ENCODE data around the gene RARRES1. TPM values are rescaled to one million over a fixed set of nuclear protein-coding genes. Genes with fewer than 3 reads are reported as not detected.
A peak's percentile ranks its signal among the peaks of the same experiment; 100 is the strongest.

Gene RARRES1
- polyA plus RNA-seq, 2 of the 4 experiments (the other 2 are of a cell fraction), result 10.9 to 33.4 TPM

DNA sequence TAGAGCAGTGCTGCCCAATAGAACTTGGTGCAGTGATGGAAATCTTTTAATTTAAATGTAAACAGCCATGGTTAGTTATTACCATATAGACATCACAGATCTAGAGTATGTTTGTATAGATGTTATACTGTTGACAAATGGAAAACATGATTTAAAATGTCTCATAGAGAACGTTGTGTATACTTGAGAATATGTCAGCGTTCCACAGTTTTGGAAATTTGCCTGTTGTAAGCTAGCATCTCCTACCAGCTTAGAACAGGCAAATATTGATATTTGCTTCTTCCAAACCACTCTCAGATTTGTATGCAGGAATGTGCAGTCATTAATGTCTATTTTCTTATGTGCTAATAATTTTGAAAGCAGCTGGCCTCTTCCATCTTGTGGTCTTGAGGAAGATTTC is 51.4 kb downstream of the RARRES1 start:
- ChIA-PET POLR2A (no interaction called here), CTCF (no interaction called here)
- WGBS (ENCODE audit: missing lambda C conversion rate), result 73% methylated on average over 2 of the region's 2 CpGs
- Histone ChIP-seq H3K4me1 (peaks cover 9% of the 10 kb centered on the region; the same call in 2 of the 3 replicates), H3K4me3 (no peak overlapping the region), H3K9me3 (no peaks in the 10 kb centered on the region), H3K27ac (no peak overlapping the region), H3K4me2 (no peak overlapping the region)
- DNase-seq (ENCODE audit: low read depth in 1 of 2, low spot score in 1 of 2) (no peak), FAIRE-seq (no peak), ATAC-seq (no peak)
- TF ChIP-seq NR3C1 (IDR thresholded peaks at IDR 0.05) (no peak), GATA3 (IDR thresholded peaks at IDR 0.05; ENCODE audit: borderline replicate concordance) (no peak), ZSCAN20 (CRISPR knock-in tag; IDR thresholded peaks at IDR 0.05) (no peak), ZC3H11A (IDR thresholded peaks at IDR 0.05) (no peak), SREBF2 (IDR thresholded peaks at IDR 0.05) (no peak), HDAC2 (IDR thresholded peaks at IDR 0.05) (no peak), SMC3 (IDR thresholded peaks at IDR 0.05) (no peak), RCOR1 (IDR thresholded peaks at IDR 0.05; ENCODE audit: low read depth, low read length) (no peak), NPAS2 (CRISPR knock-in tag; IDR thresholded peaks at IDR 0.05; ENCODE audit: borderline replicate concordance) (no peak), HOXB13 (CRISPR knock-in tag; IDR thresholded peaks at IDR 0.05; ENCODE audit: low read depth) (no peak), CBX2 (IDR thresholded peaks at IDR 0.05; ENCODE audit: borderline replicate concordance, low read depth) (no peak), CBX8 (IDR thresholded peaks at IDR 0.05) (no peak), HOXA7 (CRISPR knock-in tag; IDR thresholded peaks at IDR 0.05) (no peak), CHD4 (IDR thresholded peaks at IDR 0.05; ENCODE audit: borderline replicate concordance) (no peak)
- TF ChIP-seq, protein P1, sequence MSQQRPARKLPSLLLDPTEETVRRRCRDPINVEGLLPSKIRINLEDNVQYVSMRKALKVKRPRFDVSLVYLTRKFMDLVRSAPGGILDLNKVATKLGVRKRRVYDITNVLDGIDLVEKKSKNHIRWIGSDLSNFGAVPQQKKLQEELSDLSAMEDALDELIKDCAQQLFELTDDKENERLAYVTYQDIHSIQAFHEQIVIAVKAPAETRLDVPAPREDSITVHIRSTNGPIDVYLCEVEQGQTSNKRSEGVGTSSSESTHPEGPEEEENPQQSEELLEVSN (IDR thresholded peaks at IDR 0.05; ENCODE audit: borderline replicate concordance, low read depth), result no peak
- TF ChIP-seq, protein P2, sequence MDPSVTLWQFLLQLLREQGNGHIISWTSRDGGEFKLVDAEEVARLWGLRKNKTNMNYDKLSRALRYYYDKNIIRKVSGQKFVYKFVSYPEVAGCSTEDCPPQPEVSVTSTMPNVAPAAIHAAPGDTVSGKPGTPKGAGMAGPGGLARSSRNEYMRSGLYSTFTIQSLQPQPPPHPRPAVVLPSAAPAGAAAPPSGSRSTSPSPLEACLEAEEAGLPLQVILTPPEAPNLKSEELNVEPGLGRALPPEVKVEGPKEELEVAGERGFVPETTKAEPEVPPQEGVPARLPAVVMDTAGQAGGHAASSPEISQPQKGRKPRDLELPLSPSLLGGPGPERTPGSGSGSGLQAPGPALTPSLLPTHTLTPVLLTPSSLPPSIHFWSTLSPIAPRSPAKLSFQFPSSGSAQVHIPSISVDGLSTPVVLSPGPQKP (IDR thresholded peaks at IDR 0.05; ENCODE audit: low read depth, low read length), result no peak
- TF ChIP-seq, protein P3, sequence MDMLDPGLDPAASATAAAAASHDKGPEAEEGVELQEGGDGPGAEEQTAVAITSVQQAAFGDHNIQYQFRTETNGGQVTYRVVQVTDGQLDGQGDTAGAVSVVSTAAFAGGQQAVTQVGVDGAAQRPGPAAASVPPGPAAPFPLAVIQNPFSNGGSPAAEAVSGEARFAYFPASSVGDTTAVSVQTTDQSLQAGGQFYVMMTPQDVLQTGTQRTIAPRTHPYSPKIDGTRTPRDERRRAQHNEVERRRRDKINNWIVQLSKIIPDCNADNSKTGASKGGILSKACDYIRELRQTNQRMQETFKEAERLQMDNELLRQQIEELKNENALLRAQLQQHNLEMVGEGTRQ (IDR thresholded peaks at IDR 0.05), result no peak

DNA sequence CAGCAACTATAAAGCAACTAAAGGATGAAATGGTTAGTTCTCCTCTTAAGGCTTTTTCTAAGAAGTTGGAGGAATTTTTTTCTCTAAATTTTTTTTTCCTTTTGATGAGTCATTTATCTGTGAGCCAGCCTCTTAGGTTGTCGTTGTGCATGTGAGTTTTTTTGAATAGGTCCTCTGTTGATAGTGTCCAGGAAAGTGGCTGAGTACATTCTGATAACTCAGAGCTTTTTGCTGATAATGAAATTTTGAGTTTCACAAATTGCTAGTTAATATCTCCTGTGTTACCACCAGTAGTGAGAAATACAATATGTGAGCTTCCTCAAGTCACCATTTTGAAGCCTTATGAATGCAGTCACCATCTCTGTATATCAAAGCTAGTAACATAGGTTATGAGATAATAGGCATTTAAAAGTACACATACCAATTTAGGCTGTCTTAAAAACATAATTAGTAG is 52.7 kb downstream of the RARRES1 start:
- POLR2A ChIA-PET, result no interaction called here
- FAIRE-seq, result no peak
- Histone ChIP-seq H3K9me3 (no peaks in the 10 kb centered on the region), H3K4me3 (no peak overlapping the region), H3K4me1 (peaks cover 9% of the 10 kb centered on the region; the same call in 2 of the 3 replicates), H3K4me2 (peak overlapping the region; percentile 13; the same call in 1 of the 3 replicates), H3K27ac (no peak overlapping the region; a peak in 1 of 6 replicates)
- CTCF ChIA-PET, result interaction anchor here (2.0 kb wide), 1 partner anchor 20 kb away, joined by 5 read pairs; no protein-coding TSS in a partner anchor
- 16% methylated on average over 1 of the region's 1 CpG for WGBS (ENCODE audit: missing lambda C conversion rate)
- DNase-seq (ENCODE audit: low read depth in 1 of 2, low spot score in 1 of 2), result no peak
- TF ChIP-seq, protein P4, sequence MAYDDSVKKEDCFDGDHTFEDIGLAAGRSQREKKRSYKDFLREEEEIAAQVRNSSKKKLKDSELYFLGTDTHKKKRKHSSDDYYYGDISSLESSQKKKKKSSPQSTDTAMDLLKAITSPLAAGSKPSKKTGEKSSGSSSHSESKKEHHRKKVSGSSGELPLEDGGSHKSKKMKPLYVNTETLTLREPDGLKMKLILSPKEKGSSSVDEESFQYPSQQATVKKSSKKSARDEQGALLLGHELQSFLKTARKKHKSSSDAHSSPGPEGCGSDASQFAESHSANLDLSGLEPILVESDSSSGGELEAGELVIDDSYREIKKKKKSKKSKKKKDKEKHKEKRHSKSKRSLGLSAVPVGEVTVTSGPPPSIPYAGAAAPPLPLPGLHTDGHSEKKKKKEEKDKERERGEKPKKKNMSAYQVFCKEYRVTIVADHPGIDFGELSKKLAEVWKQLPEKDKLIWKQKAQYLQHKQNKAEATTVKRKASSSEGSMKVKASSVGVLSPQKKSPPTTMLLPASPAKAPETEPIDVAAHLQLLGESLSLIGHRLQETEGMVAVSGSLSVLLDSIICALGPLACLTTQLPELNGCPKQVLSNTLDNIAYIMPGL (CRISPR knock-in tag; IDR thresholded peaks at IDR 0.05; ENCODE audit: borderline replicate concordance), result no peak
- no peak for TF ChIP-seq HOXB13 (CRISPR knock-in tag; IDR thresholded peaks at IDR 0.05; ENCODE audit: low read depth)
- peak; percentile 28; the same call in 1 of the 2 replicates for TF ChIP-seq FOSL2 (IDR thresholded peaks at IDR 0.05)
- TF ChIP-seq FOSL2 (CRISPR knock-in tag; IDR thresholded peaks at IDR 0.05), result peak; percentile 63; the same call in 1 of the 2 replicates
- TF ChIP-seq MAFK (IDR thresholded peaks at IDR 0.05; ENCODE audit: partially characterized antibody), result peak; percentile 70
- no peak for ATAC-seq
